HepG2 (cell line): ENCODE results near the gene ZDHHC18. TPM values are rescaled to one million over a fixed set of nuclear protein-coding genes. Genes with fewer than 3 reads are reported as not detected.

Experiments
- ATM ChIP-seq: fragments of 450-650 bp; IDR thresholded peaks from 2 replicates; pipeline ENCODE4 v1.7.1; 2017; ENCODE audit warnings: mild to moderate bottlenecking, borderline replicate concordance
- CREB1 ChIP-seq, 2 experiments: fragments of 450-650 bp in 1 of 2; IDR thresholded peaks; 2 replicates each; pipeline ENCODE4 v1.6.1; 2016 to 2017; ENCODE audit warnings: control low read depth in 1 of 2, mild to moderate bottlenecking in 1 of 2, missing compliant biosample characterization in 1 of 2, missing genetic modification characterization in 1 of 2
- GATA4 ChIP-seq: sonication (generic); IDR thresholded peaks from 2 replicates; pipeline ENCODE4 v1.6.1; 2016; ENCODE audit warnings: antibody characterized with exemption, low read depth, borderline replicate concordance
- GATAD1 ChIP-seq: IDR thresholded peaks from 2 replicates; pipeline ENCODE4 v1.6.1; 2016; ENCODE audit warnings: missing genetic modification reagents, missing compliant biosample characterization
- MED8 ChIP-seq: sonication (generic); formaldehyde crosslinking; IDR thresholded peaks from 2 replicates; pipeline ENCODE4 v1.8.1; 2023; ENCODE audit warnings: mild to moderate bottlenecking, missing genetic modification reagents; ENCODE audit not compliant: insufficient replicate concordance
- PITX1 ChIP-seq: sonication (generic); formaldehyde crosslinking; IDR thresholded peaks from 2 replicates; pipeline ENCODE4 v1.5.1; 2020; ENCODE audit warnings: mild to moderate bottlenecking, missing genetic modification reagents
- RNF2 ChIP-seq: fragments of 450-650 bp; conservative IDR thresholded peaks from 2 replicates; pipeline ENCODE4 v1.6.1; 2016; ENCODE audit warnings: low read depth
- SMARCC2 ChIP-seq: fragments of 450-650 bp; IDR thresholded peaks from 2 replicates; pipeline ENCODE4 v1.6.1; 2017; ENCODE audit warnings: antibody characterized with exemption, mild to moderate bottlenecking
- STAT5B ChIP-seq: sonication (generic); formaldehyde crosslinking; IDR thresholded peaks from 2 replicates; pipeline ENCODE4 v1.4.0; 2020; ENCODE audit warnings: missing genetic modification reagents
- TEF ChIP-seq: sonication (generic); formaldehyde crosslinking; IDR thresholded peaks from 2 replicates; pipeline ENCODE4 v1.5.0; 2020; ENCODE audit warnings: missing genetic modification reagents
- TOE1 ChIP-seq: sonication (generic); formaldehyde crosslinking; IDR thresholded peaks from 2 replicates; pipeline ENCODE4 v1.4.0; 2020; ENCODE audit warnings: mild to moderate bottlenecking, missing genetic modification reagents
- XBP1 ChIP-seq: sonication (generic); formaldehyde crosslinking; IDR thresholded peaks from 2 replicates; pipeline ENCODE4 v1.5.0; 2020; ENCODE audit warnings: missing genetic modification reagents
- ZBTB3 ChIP-seq: sonication (generic); formaldehyde crosslinking; IDR thresholded peaks from 2 replicates; pipeline ENCODE4 v1.4.0; 2020; ENCODE audit warnings: low read depth, mild to moderate bottlenecking, moderate library complexity, missing genetic modification reagents, borderline replicate concordance
- ZBTB49 ChIP-seq: sonication (generic); formaldehyde crosslinking; IDR thresholded peaks from 2 replicates; pipeline ENCODE4 v1.4.0; 2020; ENCODE audit warnings: missing genetic modification reagents, borderline replicate concordance
- ZNF225 ChIP-seq: sonication (generic); formaldehyde crosslinking; IDR thresholded peaks from 2 replicates; pipeline ENCODE4 v1.4.0; 2020; ENCODE audit warnings: mild to moderate bottlenecking, missing genetic modification reagents
- ZNF260 ChIP-seq: sonication (generic); formaldehyde crosslinking; IDR thresholded peaks from 2 replicates; pipeline ENCODE4 v1.4.0; 2020; ENCODE audit warnings: missing genetic modification reagents, low read depth, mild to moderate bottlenecking, borderline replicate concordance
- ZNF354B ChIP-seq: sonication (generic); formaldehyde crosslinking; IDR thresholded peaks from 2 replicates; pipeline ENCODE4 v1.8.0; 2022; ENCODE audit warnings: mild to moderate bottlenecking, missing genetic modification reagents
- ZNF431 ChIP-seq: sonication (generic); formaldehyde crosslinking; IDR thresholded peaks from 2 replicates; pipeline ENCODE4 v1.9.0; 2022; ENCODE audit warnings: missing genetic modification reagents, low read depth, mild to moderate bottlenecking, borderline replicate concordance
- ZNF678 ChIP-seq: sonication (generic); formaldehyde crosslinking; IDR thresholded peaks from 2 replicates; pipeline ENCODE4 v1.4.0; 2020; ENCODE audit warnings: mild to moderate bottlenecking, missing genetic modification reagents
- ZNF749 ChIP-seq: sonication (generic); formaldehyde crosslinking; IDR thresholded peaks from 2 replicates; pipeline ENCODE4 v1.8.0; 2022; ENCODE audit warnings: mild to moderate bottlenecking, missing genetic modification reagents, moderate library complexity, borderline replicate concordance
- polyA plus RNA-seq, 8 experiments: library from polyadenylated mRNA; depleted of rRNA in 3 of 8; stranded (reverse) in 7 of 8; unstranded in 1 of 8; fragments of >200 nt; fragmentation: Illumina TruSeq in 4 of 8; extraction: Trizol in 4 of 8; gene quantifications; 2 replicates each; pipeline versions ENCODE4 v1.2.1 to v1.2.3, GENCODE V29; 2011 to 2016; ENCODE audit warnings: low read depth in 4 of 8, missing spikeins in 1 of 8, mixed read lengths in 1 of 8; ENCODE audit not compliant: insufficient read depth in 1 of 8
- total RNA-seq, 5 experiments: library from RNA; depleted of rRNA; stranded (reverse); fragments of >200 nt; fragmentation: Illumina TruSeq; extraction: Trizol; gene quantifications; 2 replicates each; pipeline ENCODE4 v1.2.3, GENCODE V29; 2016; ENCODE audit warnings: low read depth in 1 of 5
- TF ChIP-seq, protein P1 (sequence below): sonication (generic); formaldehyde crosslinking; IDR thresholded peaks from 2 replicates; pipeline ENCODE4 v1.8.1; 2023; ENCODE audit warnings: mild to moderate bottlenecking, missing genetic modification reagents
- TF ChIP-seq, protein P2 (sequence below): IDR thresholded peaks from 2 replicates; pipeline ENCODE4 v1.6.1; 2016; ENCODE audit warnings: mild to moderate bottlenecking, missing biosample characterization, missing genetic modification reagents

ZDHHC18 gene
- total and polyA plus RNA-seq, 2 of the 13 experiments (the other 11 are each of a cell fraction or from before 2014, with no cell fraction given): 13.2 to 35.3 TPM

GRCh38 chr1:26900001-26900814 lies 73.7 kb downstream of the ZDHHC18 start, which contains the start of gene GPATCH3 (continued):
- TF ChIP-seq GATAD1 (CRISPR knock-in tag) (peak; percentile 100), ZNF225 (CRISPR knock-in tag) (peak; percentile 89), TOE1 (CRISPR knock-in tag) (no peak), ZNF260 (no peak), ATM (no peak), ZBTB3 (CRISPR knock-in tag) (0 out of 2 replicates have a peak, but pooled peaks have one; percentile 30), XBP1 (CRISPR knock-in tag) (no peak), ZNF354B (CRISPR knock-in tag) (0 out of 2 replicates have a peak, but pooled peaks have one; percentile 64), SMARCC2 (no peak), MED8 (peak; percentile 46), RNF2 (no peak), STAT5B (CRISPR knock-in tag) (no peak), PITX1 (CRISPR knock-in tag) (no peak), CREB1 (IDR thresholded peaks at IDR 0.05) (no peak), CREB1 (CRISPR knock-in tag; IDR thresholded peaks at IDR 0.05) (peak; percentile 76), TEF (no peak), ZBTB49 (CRISPR knock-in tag) (peak; percentile 51; the same call in 1 of the 2 replicates), ZNF431 (CRISPR knock-in tag) (0 out of 2 replicates have a peak, but pooled peaks have one; percentile 46), ZNF749 (CRISPR knock-in tag) (0 out of 2 replicates have a peak, but pooled peaks have one; percentile 42), ZNF678 (no peak), GATA4 (peak; percentile 82)
- TF ChIP-seq, protein P1, sequence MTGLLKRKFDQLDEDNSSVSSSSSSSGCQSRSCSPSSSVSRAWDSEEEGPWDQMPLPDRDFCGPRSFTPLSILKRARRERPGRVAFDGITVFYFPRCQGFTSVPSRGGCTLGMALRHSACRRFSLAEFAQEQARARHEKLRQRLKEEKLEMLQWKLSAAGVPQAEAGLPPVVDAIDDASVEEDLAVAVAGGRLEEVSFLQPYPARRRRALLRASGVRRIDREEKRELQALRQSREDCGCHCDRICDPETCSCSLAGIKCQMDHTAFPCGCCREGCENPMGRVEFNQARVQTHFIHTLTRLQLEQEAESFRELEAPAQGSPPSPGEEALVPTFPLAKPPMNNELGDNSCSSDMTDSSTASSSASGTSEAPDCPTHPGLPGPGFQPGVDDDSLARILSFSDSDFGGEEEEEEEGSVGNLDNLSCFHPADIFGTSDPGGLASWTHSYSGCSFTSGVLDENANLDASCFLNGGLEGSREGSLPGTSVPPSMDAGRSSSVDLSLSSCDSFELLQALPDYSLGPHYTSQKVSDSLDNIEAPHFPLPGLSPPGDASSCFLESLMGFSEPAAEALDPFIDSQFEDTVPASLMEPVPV (CRISPR knock-in tag): peak; percentile 92
- TF ChIP-seq, protein P2, sequence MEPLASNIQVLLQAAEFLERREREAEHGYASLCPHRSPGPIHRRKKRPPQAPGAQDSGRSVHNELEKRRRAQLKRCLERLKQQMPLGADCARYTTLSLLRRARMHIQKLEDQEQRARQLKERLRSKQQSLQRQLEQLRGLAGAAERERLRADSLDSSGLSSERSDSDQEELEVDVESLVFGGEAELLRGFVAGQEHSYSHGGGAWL (CRISPR knock-in tag): peak; percentile 74; the same call in 1 of the 2 replicates
